ENCODE data around the gene SESN1. TPM values are rescaled to one million over a fixed set of nuclear protein-coding genes. Genes with fewer than 3 reads are reported as not detected.
A peak's percentile ranks its signal among the peaks of the same experiment; 100 is the strongest.
"Not testable (repeated sequence)": the region's sequence is repeated elsewhere in the genome, so short reads cannot be mapped to it uniquely, and the experiment has no call there.

Gene SESN1
- total RNA-seq, result 10 to 100 TPM; 22.1 to 23.3 TPM

GRCh38 chr6:109094416-109095035 is at the start of gene SESN1:
TSS of gene SESN1 (minus strand) at chr6:109094846. CDS start at chr6:109094073, 773 bp downstream.
- ATAC-seq (peak; percentile 81), DNase-seq (peak; percentile 94)
- Mint-ChIP-seq H3K27me3 (no peaks in the 10 kb centered on the region), H3K4me3 (peak within 1 kb of the TSS; percentile 89), H3K4me1 (ENCODE audit: low read depth) (peaks cover 42% of the 10 kb centered on the region), H3K36me3 (ENCODE audit: low read depth) (peaks cover 5% of the 10 kb centered on the region), H3K27ac (peak within 1 kb of the TSS; percentile 99), H3K9me3 (no peaks in the 10 kb centered on the region)
- TF ChIP-seq, protein P1, sequence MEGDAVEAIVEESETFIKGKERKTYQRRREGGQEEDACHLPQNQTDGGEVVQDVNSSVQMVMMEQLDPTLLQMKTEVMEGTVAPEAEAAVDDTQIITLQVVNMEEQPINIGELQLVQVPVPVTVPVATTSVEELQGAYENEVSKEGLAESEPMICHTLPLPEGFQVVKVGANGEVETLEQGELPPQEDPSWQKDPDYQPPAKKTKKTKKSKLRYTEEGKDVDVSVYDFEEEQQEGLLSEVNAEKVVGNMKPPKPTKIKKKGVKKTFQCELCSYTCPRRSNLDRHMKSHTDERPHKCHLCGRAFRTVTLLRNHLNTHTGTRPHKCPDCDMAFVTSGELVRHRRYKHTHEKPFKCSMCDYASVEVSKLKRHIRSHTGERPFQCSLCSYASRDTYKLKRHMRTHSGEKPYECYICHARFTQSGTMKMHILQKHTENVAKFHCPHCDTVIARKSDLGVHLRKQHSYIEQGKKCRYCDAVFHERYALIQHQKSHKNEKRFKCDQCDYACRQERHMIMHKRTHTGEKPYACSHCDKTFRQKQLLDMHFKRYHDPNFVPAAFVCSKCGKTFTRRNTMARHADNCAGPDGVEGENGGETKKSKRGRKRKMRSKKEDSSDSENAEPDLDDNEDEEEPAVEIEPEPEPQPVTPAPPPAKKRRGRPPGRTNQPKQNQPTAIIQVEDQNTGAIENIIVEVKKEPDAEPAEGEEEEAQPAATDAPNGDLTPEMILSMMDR (IDR thresholded peaks at IDR 0.05), result no peak
- CTCF ChIA-PET, result interaction anchor here (0.6 to 2.8 kb wide), 10 partner anchors 10 to 328 kb away, joined by 3 to 18 read pairs (median 3); no protein-coding TSS in a partner anchor
- POLR2A ChIA-PET, result interaction anchor here (0.7 to 1.8 kb wide), 8 partner anchors 10 to 347 kb away, joined by 3 to 8 read pairs (median 3); partner anchors contain the start of gene CD164
- intact Hi-C loops (cut with micrococcal nuclease), result loop anchor here (1.0 kb wide), 1 partner anchor 287 kb away; no protein-coding TSS in a partner anchor

DNA sequence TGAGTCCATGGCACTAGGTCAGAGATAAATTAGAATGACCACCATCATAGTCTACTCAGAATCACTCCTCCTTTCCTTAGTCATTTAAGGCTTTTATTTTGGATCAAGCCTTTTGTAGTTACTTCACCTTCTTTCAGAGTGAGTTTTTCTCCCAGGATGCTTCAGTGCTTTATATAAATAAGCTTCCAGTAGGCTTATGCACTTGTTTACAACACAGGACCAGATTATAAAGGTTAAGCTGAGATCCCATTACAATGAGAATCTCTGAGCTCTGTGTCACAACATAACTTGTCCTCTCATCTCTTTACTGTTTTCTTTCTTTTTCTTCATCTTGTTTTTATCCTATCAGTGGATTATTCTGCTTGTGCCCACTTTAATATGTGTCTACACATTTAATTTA is 48.5 kb upstream of the SESN1 start:
- Mint-ChIP-seq H3K4me3 (no peak overlapping the region), H3K4me1 (ENCODE audit: low read depth) (no peaks in the 10 kb centered on the region), H3K36me3 (ENCODE audit: low read depth) (peaks cover 11% of the 10 kb centered on the region), H3K9me3 (no peaks in the 10 kb centered on the region), H3K27me3 (no peaks in the 10 kb centered on the region), H3K27ac (no peak overlapping the region)
- ChIA-PET CTCF (no interaction called here), POLR2A (no interaction called here)
- TF ChIP-seq, protein P1 (IDR thresholded peaks at IDR 0.05), result no peak
- intact Hi-C loops (cut with micrococcal nuclease), result no loop called here
- no peak for ATAC-seq
- DNase-seq, result no peak

GRCh38 chr6:109142067-109142466 is 47.4 kb upstream of the SESN1 start:
- H3K4me3 Mint-ChIP-seq; H3K27me3 Mint-ChIP-seq; H3K9me3 Mint-ChIP-seq; H3K4me1 Mint-ChIP-seq (ENCODE audit: low read depth); DNase-seq; intact Hi-C loops (cut with micrococcal nuclease); ATAC-seq; CTCF ChIA-PET; H3K27ac Mint-ChIP-seq: not testable (repeated sequence)
- H3K36me3 Mint-ChIP-seq (ENCODE audit: low read depth), result peaks cover 11% of the 10 kb centered on the region
- POLR2A ChIA-PET, result interaction anchor here (0.7 kb wide), 1 partner anchor 338 kb away, joined by 3 read pairs; no protein-coding TSS in a partner anchor

GRCh38 chr6:109139109-109139508 is 44.5 kb upstream of the SESN1 start:
- Mint-ChIP-seq H3K36me3 (ENCODE audit: low read depth) (peaks cover 11% of the 10 kb centered on the region), H3K4me3 (no peak overlapping the region), H3K9me3 (no peaks in the 10 kb centered on the region), H3K27me3 (no peaks in the 10 kb centered on the region), H3K27ac (no peak overlapping the region), H3K4me1 (ENCODE audit: low read depth) (no peaks in the 10 kb centered on the region)
- ATAC-seq (no peak), DNase-seq (no peak)
- ChIA-PET POLR2A (no interaction called here), CTCF (interaction anchor here (0.6 kb wide), 1 partner anchor 56 kb away, joined by 3 read pairs; no protein-coding TSS in a partner anchor)
- intact Hi-C loops (cut with micrococcal nuclease), result no loop called here
- TF ChIP-seq, protein P1 (IDR thresholded peaks at IDR 0.05), result no peak

GRCh38 chr6:109136530-109136929 is 41.9 kb upstream of the SESN1 start:
- H3K4me1 Mint-ChIP-seq (ENCODE audit: low read depth); ATAC-seq; POLR2A ChIA-PET; H3K27me3 Mint-ChIP-seq; intact Hi-C loops (cut with micrococcal nuclease); CTCF ChIA-PET; H3K9me3 Mint-ChIP-seq; H3K27ac Mint-ChIP-seq; DNase-seq; H3K4me3 Mint-ChIP-seq: not testable (repeated sequence)
- peaks cover 13% of the 10 kb centered on the region for H3K36me3 Mint-ChIP-seq (ENCODE audit: low read depth)

GRCh38 chr6:109136039-109136438 is 41.4 kb upstream of the SESN1 start:
- DNase-seq; H3K4me3 Mint-ChIP-seq; intact Hi-C loops (cut with micrococcal nuclease); ATAC-seq; H3K9me3 Mint-ChIP-seq; H3K27me3 Mint-ChIP-seq; CTCF ChIA-PET; POLR2A ChIA-PET; H3K4me1 Mint-ChIP-seq (ENCODE audit: low read depth); H3K27ac Mint-ChIP-seq: not testable (repeated sequence)
- H3K36me3 Mint-ChIP-seq (ENCODE audit: low read depth), result peaks cover 13% of the 10 kb centered on the region

DNA sequence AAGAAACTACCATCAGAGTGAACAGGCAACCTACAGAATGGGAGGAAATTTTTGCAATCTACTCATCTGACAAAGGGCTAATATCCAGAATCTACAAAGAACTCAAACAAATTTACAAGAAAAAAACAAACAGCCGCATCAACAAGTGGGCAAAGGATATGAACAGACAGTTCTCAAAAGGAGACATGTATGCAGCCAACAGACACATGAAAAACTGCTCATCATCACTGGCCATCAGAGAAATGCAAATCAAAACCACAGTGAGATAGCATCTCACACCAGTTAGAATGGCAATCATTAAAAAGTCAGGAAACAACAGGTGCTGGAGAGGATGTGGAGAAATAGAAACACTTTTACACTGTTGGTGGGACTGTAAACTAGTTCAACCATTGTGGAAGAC is 41.0 kb upstream of the SESN1 start:
- H3K27me3 Mint-ChIP-seq; DNase-seq; H3K9me3 Mint-ChIP-seq; CTCF ChIA-PET; ATAC-seq; H3K36me3 Mint-ChIP-seq (ENCODE audit: low read depth); H3K27ac Mint-ChIP-seq; H3K4me1 Mint-ChIP-seq (ENCODE audit: low read depth); POLR2A ChIA-PET; intact Hi-C loops (cut with micrococcal nuclease); H3K4me3 Mint-ChIP-seq: not testable (repeated sequence)
